WTC11 (cell line): ENCODE measurements around the gene CDK4.

Experiments
- JUN ChIP-seq: sonication (generic); formaldehyde crosslinking; IDR thresholded peaks from 2 replicates; pipeline ENCODE4 v1.8.0; 2023; ENCODE audit warnings: mild to moderate bottlenecking, missing genetic modification reagents
- NR3C1 ChIP-seq: sonication (generic); formaldehyde crosslinking; conservative IDR thresholded peaks from 2 replicates; pipeline ENCODE4 v1.8.1; 2023; ENCODE audit warnings: low read depth, mild to moderate bottlenecking, missing genetic modification reagents
- SMAD4 ChIP-seq: sonication (generic); formaldehyde crosslinking; IDR thresholded peaks from 2 replicates; pipeline ENCODE4 v1.8.0; 2022; ENCODE audit warnings: mild to moderate bottlenecking, missing genetic modification reagents
- TF ChIP-seq, protein P1 (sequence below): fragments of 200-600 bp; IDR thresholded peaks from 2 replicates; pipeline ENCODE4 v1.8.0; 2022; ENCODE audit warnings: antibody characterized with exemption
- TF ChIP-seq, protein P2 (sequence below): sonication (generic); formaldehyde crosslinking; IDR thresholded peaks from 2 replicates; pipeline ENCODE4 v1.8.0; 2022; ENCODE audit warnings: mild to moderate bottlenecking, missing genetic modification reagents
- TF ChIP-seq, protein P3 (sequence below): sonication (generic); formaldehyde crosslinking; IDR thresholded peaks from 2 replicates; pipeline ENCODE4 v1.8.1; 2023; ENCODE audit warnings: mild to moderate bottlenecking, missing genetic modification reagents, moderate library complexity

- TF ChIP-seq, protein P1, sequence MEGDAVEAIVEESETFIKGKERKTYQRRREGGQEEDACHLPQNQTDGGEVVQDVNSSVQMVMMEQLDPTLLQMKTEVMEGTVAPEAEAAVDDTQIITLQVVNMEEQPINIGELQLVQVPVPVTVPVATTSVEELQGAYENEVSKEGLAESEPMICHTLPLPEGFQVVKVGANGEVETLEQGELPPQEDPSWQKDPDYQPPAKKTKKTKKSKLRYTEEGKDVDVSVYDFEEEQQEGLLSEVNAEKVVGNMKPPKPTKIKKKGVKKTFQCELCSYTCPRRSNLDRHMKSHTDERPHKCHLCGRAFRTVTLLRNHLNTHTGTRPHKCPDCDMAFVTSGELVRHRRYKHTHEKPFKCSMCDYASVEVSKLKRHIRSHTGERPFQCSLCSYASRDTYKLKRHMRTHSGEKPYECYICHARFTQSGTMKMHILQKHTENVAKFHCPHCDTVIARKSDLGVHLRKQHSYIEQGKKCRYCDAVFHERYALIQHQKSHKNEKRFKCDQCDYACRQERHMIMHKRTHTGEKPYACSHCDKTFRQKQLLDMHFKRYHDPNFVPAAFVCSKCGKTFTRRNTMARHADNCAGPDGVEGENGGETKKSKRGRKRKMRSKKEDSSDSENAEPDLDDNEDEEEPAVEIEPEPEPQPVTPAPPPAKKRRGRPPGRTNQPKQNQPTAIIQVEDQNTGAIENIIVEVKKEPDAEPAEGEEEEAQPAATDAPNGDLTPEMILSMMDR: no peak
- TF ChIP-seq JUN (CRISPR knock-in tag) (no peak), NR3C1 (CRISPR knock-in tag) (no peak), SMAD4 (CRISPR knock-in tag) (no peak)
- TF ChIP-seq, protein P2, sequence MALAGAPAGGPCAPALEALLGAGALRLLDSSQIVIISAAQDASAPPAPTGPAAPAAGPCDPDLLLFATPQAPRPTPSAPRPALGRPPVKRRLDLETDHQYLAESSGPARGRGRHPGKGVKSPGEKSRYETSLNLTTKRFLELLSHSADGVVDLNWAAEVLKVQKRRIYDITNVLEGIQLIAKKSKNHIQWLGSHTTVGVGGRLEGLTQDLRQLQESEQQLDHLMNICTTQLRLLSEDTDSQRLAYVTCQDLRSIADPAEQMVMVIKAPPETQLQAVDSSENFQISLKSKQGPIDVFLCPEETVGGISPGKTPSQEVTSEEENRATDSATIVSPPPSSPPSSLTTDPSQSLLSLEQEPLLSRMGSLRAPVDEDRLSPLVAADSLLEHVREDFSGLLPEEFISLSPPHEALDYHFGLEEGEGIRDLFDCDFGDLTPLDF (CRISPR knock-in tag): no peak
- TF ChIP-seq, protein P3, sequence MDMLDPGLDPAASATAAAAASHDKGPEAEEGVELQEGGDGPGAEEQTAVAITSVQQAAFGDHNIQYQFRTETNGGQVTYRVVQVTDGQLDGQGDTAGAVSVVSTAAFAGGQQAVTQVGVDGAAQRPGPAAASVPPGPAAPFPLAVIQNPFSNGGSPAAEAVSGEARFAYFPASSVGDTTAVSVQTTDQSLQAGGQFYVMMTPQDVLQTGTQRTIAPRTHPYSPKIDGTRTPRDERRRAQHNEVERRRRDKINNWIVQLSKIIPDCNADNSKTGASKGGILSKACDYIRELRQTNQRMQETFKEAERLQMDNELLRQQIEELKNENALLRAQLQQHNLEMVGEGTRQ (CRISPR knock-in tag): no peak
These were observed 17.5 kb upstream of the CDK4 start for GRCh38 chr12:57769594-57769993.
